HCT116 (cell line): ENCODE results near the gene GPC5. TPM values are rescaled to one million over a fixed set of nuclear protein-coding genes. Genes with fewer than 3 reads are reported as not detected.
A peak's percentile ranks its signal among the peaks of the same experiment; 100 is the strongest.

Source experiments
- ATAC-seq: fragments of 200-7000 bp; cut with Tn5 transposase; 2 replicates; pipeline ENCODE4 v1.9.1; 2020; ENCODE audit warnings: mild to moderate bottlenecking, moderate library complexity
- BruUV-seq: library from RNA; stranded (reverse); fragments of 400-500 nt; replicated peaks from 2 replicates; lab custom pipeline; 2021; lab: Mats Ljungman, UMichigan
- CTCF ChIA-PET: fragments of 300-600 bp; sonication (Branson Sonifier 250); formaldehyde crosslinking; loops from one replicate; lab custom pipeline; 2021; ENCODE audit warnings: antibody characterized with exemption; lab: Charles Lee
- POLR2A ChIA-PET: fragments of 300-600, 350-600 bp; sonication (Branson Sonifier 250); formaldehyde crosslinking; loops from one replicate; lab custom pipeline; 2021; ENCODE audit warnings: antibody characterized with exemption; lab: Charles Lee
- RAD21 ChIA-PET, 2 experiments: fragments of 300-600 bp; sonication (Branson Sonifier 250); formaldehyde crosslinking; loops; one replicate each; lab custom pipeline; 2023; ENCODE audit warnings: low total read pairs in 2 of 2; ENCODE audit not compliant: uncharacterized antibody in 2 of 2, unreplicated experiment in 2 of 2, low non-redundant PET in 1 of 2; lab: Charles Lee
- DNase-seq: peaks from one replicate; pipeline ENCODE4 v3.0.0-alpha.2; 2010; ENCODE audit warnings: low read depth, low spot score
- H2AFZ ChIP-seq: fragments of 200-600 bp; shearing (Covaris generic), sonication (generic); 2 replicates; pipeline ENCODE4 v1.6.1; 2017; ENCODE audit warnings: low read depth, mixed run types, mixed read lengths, antibody characterized with exemption, low read length; ENCODE audit not compliant: poor library complexity, severe bottlenecking
- H3K27ac ChIP-seq: 2 replicates; pipeline ENCODE4 v1.5.1; 2012; ENCODE audit warnings: low read depth, low read length
- H3K27me3 ChIP-seq: fragments of 200-600 bp; sonication (generic); 2 replicates; pipeline ENCODE4 v1.6.1; 2016; ENCODE audit warnings: mixed run types, low read length, mixed read lengths; ENCODE audit not compliant: insufficient read depth
- H3K36me3 ChIP-seq, 2 experiments: fragments of 200-500 bp in 1 of 2; fragments of 200-600 bp in 1 of 2; sonication (Bioruptor generic) in 1 of 2; sonication (generic) in 1 of 2; 2 replicates each; pipeline versions ENCODE4 v1.5.1 to v1.6.1; 2014 to 2016; ENCODE audit warnings: low read length in 2 of 2, inconsistent platforms in 1 of 2, mixed read lengths in 1 of 2, mixed run types in 1 of 2; ENCODE audit not compliant: insufficient read depth in 2 of 2, control insufficient read depth in 1 of 2
- H3K4me1 ChIP-seq, 2 experiments: fragments of 200-600 bp in 1 of 2; sonication (generic) in 1 of 2; 2 replicates each; pipeline versions ENCODE4 v1.5.1 to v1.6.1; 2012 to 2017; ENCODE audit warnings: low read length in 2 of 2, inconsistent platforms in 1 of 2, mild to moderate bottlenecking in 1 of 2, mixed read lengths in 1 of 2, mixed run types in 1 of 2, moderate library complexity in 1 of 2; ENCODE audit not compliant: insufficient read depth in 2 of 2, control insufficient read depth in 1 of 2
- H3K4me2 ChIP-seq: fragments of 200-600 bp; sonication (generic); 2 replicates; pipeline ENCODE4 v1.6.1; 2017; ENCODE audit warnings: mixed run types, low read length, mixed read lengths
- H3K4me3 ChIP-seq, 2 experiments: fragments of 200-600 bp in 1 of 2; sonication (generic) in 1 of 2; replicated peaks in 1 of 2; 2 replicates each; pipeline ENCODE4 v1.5.1; 2011 to 2016; ENCODE audit warnings: low read length in 2 of 2, control low read depth in 1 of 2, low read depth in 1 of 2, mild to moderate bottlenecking in 1 of 2, mixed read lengths in 1 of 2, mixed run types in 1 of 2
- H3K79me2 ChIP-seq: fragments of 200-600 bp; sonication (generic); 2 replicates; pipeline ENCODE4 v1.6.1; 2017; ENCODE audit warnings: mild to moderate bottlenecking, mixed run types, low read length, moderate library complexity, mixed read lengths; ENCODE audit not compliant: insufficient read depth
- H3K9ac ChIP-seq: fragments of 200-600 bp; sonication (generic); 2 replicates; pipeline ENCODE4 v1.6.1; 2016; ENCODE audit warnings: low read length, mixed read lengths
- H3K9me2 ChIP-seq: fragments of 200-600 bp; sonication (generic), shearing (Covaris generic); 2 replicates; pipeline ENCODE4 v1.6.1; 2017; ENCODE audit warnings: mixed run types, mild to moderate bottlenecking, moderate library complexity; ENCODE audit not compliant: insufficient read depth
- H3K9me3 ChIP-seq, 2 experiments: fragments of 200-500 bp in 1 of 2; fragments of 200-600 bp in 1 of 2; sonication (Bioruptor generic) in 1 of 2; sonication (generic) in 1 of 2; 2 replicates each; pipeline ENCODE4 v1.6.1; 2014 to 2017; ENCODE audit warnings: low read length in 2 of 2, mixed read lengths in 2 of 2, inconsistent platforms in 1 of 2, low read depth in 1 of 2, mild to moderate bottlenecking in 1 of 2, mixed run types in 1 of 2, moderate library complexity in 1 of 2; ENCODE audit not compliant: control insufficient read depth in 1 of 2, insufficient read depth in 1 of 2
- H4K20me1 ChIP-seq: fragments of 200-600 bp; sonication (generic), shearing (Covaris generic); 2 replicates; pipeline ENCODE4 v1.6.1; 2017; ENCODE audit warnings: mixed run types, mild to moderate bottlenecking, moderate library complexity; ENCODE audit not compliant: insufficient read depth
- ATF3 ChIP-seq: IDR thresholded peaks from 2 replicates; pipeline ENCODE4 v1.6.1; 2012
- EGR1 ChIP-seq: IDR thresholded peaks from 2 replicates; pipeline ENCODE4 v1.6.1; 2012; ENCODE audit warnings: low read depth
- FOSL1 ChIP-seq: IDR thresholded peaks from 2 replicates; pipeline ENCODE4 v1.6.1; 2012; ENCODE audit warnings: low read depth
- JUND ChIP-seq: IDR thresholded peaks from 2 replicates; pipeline ENCODE4 v1.6.1; 2012
- MAX ChIP-seq: IDR thresholded peaks from 2 replicates; pipeline ENCODE4 v1.6.1; 2012
- POLR2A ChIP-seq: IDR thresholded peaks from 2 replicates; pipeline ENCODE4 v1.7.0; 2011; ENCODE audit warnings: borderline replicate concordance; ENCODE audit not compliant: insufficient read depth, insufficient read length; ENCODE audit errors: extremely low read depth
- POLR2AphosphoS5 ChIP-seq: IDR thresholded peaks from 2 replicates; pipeline ENCODE4 v1.6.1; 2011; ENCODE audit warnings: mild to moderate bottlenecking, low read depth, low read length, moderate library complexity
- RAD21 ChIP-seq: IDR thresholded peaks from 2 replicates; pipeline ENCODE4 v1.6.1; 2012; ENCODE audit warnings: low read depth, mild to moderate bottlenecking
- REST ChIP-seq: IDR thresholded peaks from 2 replicates; pipeline ENCODE4 v1.6.1; 2012; ENCODE audit warnings: low read depth
- SRF ChIP-seq: IDR thresholded peaks from 2 replicates; pipeline ENCODE4 v1.6.1; 2012; ENCODE audit warnings: low read depth
- YY1 ChIP-seq: IDR thresholded peaks from 2 replicates; pipeline ENCODE4 v1.6.1; 2011; ENCODE audit warnings: low read length, low read depth, moderate library complexity, mild to moderate bottlenecking; ENCODE audit not compliant: insufficient replicate concordance; ENCODE audit errors: extremely low read depth
- ZFX ChIP-seq: fragments of 450-650 bp; IDR thresholded peaks from 2 replicates; pipeline ENCODE4 v1.6.1; 2017
- intact Hi-C: fragments of 100-400 bp; cut with micrococcal nuclease; formaldehyde crosslinking; loops from 2 replicates; pipeline ENCODE4 v1.10.0; 2022
- total RNA-seq: library from RNA; stranded (reverse); gene quantifications from one replicate; pipeline ENCODE4 v1.2.1, GENCODE V29; 2021; ENCODE audit not compliant: unreplicated experiment

The GPC5 gene
- total RNA-seq, 1 experiment from 2014 or later, result not detected

DNA sequence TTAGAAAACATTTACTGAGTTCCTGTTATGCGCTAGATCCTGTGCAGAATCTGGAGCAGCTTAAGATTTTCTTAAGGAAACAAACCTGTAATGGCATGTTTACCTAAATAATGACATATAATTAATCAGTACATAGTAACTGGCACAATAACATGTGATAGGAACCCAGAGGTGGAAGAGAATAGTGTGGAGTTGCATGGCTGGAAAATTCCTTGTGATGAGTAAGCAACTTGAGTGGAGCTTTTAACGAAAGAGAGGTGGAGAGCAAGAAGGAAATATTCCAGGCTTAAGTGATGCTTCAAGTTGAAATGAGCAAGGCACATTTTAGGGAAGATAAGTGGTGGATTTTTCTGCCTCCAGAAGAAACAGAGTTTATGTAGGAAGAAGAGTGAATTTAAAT lies 9.2 kb upstream of the GPC5 start:
- Histone ChIP-seq H4K20me1 (no peaks in the 10 kb centered on the region), H3K9me2 (no peaks in the 10 kb centered on the region), H2AFZ (no peak overlapping the region), H3K27ac (no peak overlapping the region), H3K9ac (no peak overlapping the region), H3K4me3 (no peak overlapping the region), H3K9me3 (no peaks in the 10 kb centered on the region), H3K36me3 (no peaks in the 10 kb centered on the region), H3K27me3 (peaks cover 10% of the 10 kb centered on the region; the same call in 1 of the 2 replicates), H3K4me1 (no peaks in the 10 kb centered on the region), H3K79me2 (no peaks in the 10 kb centered on the region), H3K4me2 (no peak overlapping the region)
- CTCF ChIA-PET, result no interaction called here
- DNase-seq, result no peak
- no TSS peak for BruUV-seq
- POLR2A ChIA-PET, result no interaction called here
- no peak for TF ChIP-seq FOSL1
- TF ChIP-seq ATF3, result no peak
- TF ChIP-seq MAX, result no peak
- TF ChIP-seq POLR2A, result no peak
- no peak for TF ChIP-seq JUND
- no peak for TF ChIP-seq REST
- ATAC-seq, result no peak
- RAD21 ChIA-PET, result no interaction called here
- intact Hi-C loops, result no loop called here

- ATAC-seq, result no peak
- Histone ChIP-seq H2AFZ (peak overlapping the region; percentile 76), H3K4me3 (no peak overlapping the region), H3K27ac (no peak overlapping the region), H3K4me1 (peaks cover 0 to 5% of the 10 kb centered on the region in 2 experiments; a peak in 1 of 4 replicates), H3K4me2 (no peak overlapping the region), H3K9me3 (no peaks in the 10 kb centered on the region), H3K27me3 (peaks cover 33% of the 10 kb centered on the region), H3K36me3 (no peaks in the 10 kb centered on the region), H3K9me2 (no peaks in the 10 kb centered on the region), H3K9ac (no peak overlapping the region), H4K20me1 (no peaks in the 10 kb centered on the region), H3K79me2 (no peaks in the 10 kb centered on the region)
- ChIA-PET RAD21 (no interaction called here), CTCF (no interaction called here), POLR2A (no interaction called here)
- no peak for DNase-seq
- no TSS peak for BruUV-seq
- intact Hi-C loops, result no loop called here
- TF ChIP-seq MAX (no peak), POLR2AphosphoS5 (no peak), ZFX (no peak), REST (no peak), SRF (no peak), RAD21 (no peak), YY1 (no peak), EGR1 (no peak)
Observed at GRCh38 chr13:91397595-91397994, 826 bp upstream of the GPC5 start.
